Tibial nerve (tissue), 4 donors: ENCODE results near the gene PTGES2. TPM values are rescaled to one million over a fixed set of nuclear protein-coding genes. Genes with fewer than 3 reads are reported as not detected.

Experiments
- DNase-seq, 2 donors: peaks; one replicate each; pipeline ENCODE4 v3.0.0-alpha.2; 2019; ENCODE audit warnings: low spot score in 2 of 2
- H3K27ac ChIP-seq, 4 donors: fragments of 200-600 bp; sonication (generic) in 3 of 4; one replicate each; pipeline ENCODE4 v1.5.1; 2017 to 2019; ENCODE audit warnings: mild to moderate bottlenecking in 1 of 4
- H3K27me3 ChIP-seq, 2 donors: fragments of 200-600 bp; sonication (generic) in 1 of 2; one replicate each; pipeline versions ENCODE4 v1.5.1 to v1.6.0; 2017 to 2019
- H3K36me3 ChIP-seq, 3 donors: fragments of 200-600 bp; sonication (generic); one replicate each; pipeline ENCODE4 v1.5.1; 2018 to 2019
- H3K4me1 ChIP-seq, 4 donors: fragments of 200-600 bp; sonication (generic) in 3 of 4; one replicate each; pipeline ENCODE4 v1.5.1; 2017 to 2019
- H3K4me3 ChIP-seq, 4 donors: fragments of 200-600 bp; sonication (generic) in 3 of 4; one replicate each; pipeline ENCODE4 v1.5.1; 2017 to 2019; ENCODE audit warnings: mild to moderate bottlenecking in 1 of 4, moderate library complexity in 1 of 4
- H3K9me3 ChIP-seq, 4 donors: fragments of 200-600 bp; sonication (generic) in 3 of 4; one replicate each; pipeline ENCODE4 v1.5.1; 2017 to 2019
- EP300 ChIP-seq, 2 donors: sonication (generic); formaldehyde crosslinking; IDR thresholded peaks; one replicate each; pipeline ENCODE4 v1.6.1; 2017; ENCODE audit warnings: antibody characterized with exemption in 2 of 2, mild to moderate bottlenecking in 1 of 2
- POLR2A ChIP-seq, 2 donors: fragments of 450-650 bp; IDR thresholded peaks; one replicate each; pipeline ENCODE4 v1.6.1; 2017; ENCODE audit warnings: antibody characterized with exemption in 2 of 2, mild to moderate bottlenecking in 2 of 2, moderate library complexity in 2 of 2
- WGBS, 2 donors: methylation state at CpG; one replicate each; pipeline ENCODE4 v1.1.5; 2018; 5-methylcytosine and 5-hydroxymethylcytosine counted together
- total RNA-seq, 4 donors: library from RNA; depleted of rRNA; stranded (reverse); fragments of >200 nt; gene quantifications; one replicate each; pipeline ENCODE4 v1.1.0, GENCODE V29; 2016
- TF ChIP-seq, protein P1 (sequence below), 5 experiments: fragments of 200-600 bp in 3 of 5; fragments of 450-650 bp in 2 of 5; sonication (generic) in 3 of 5; IDR thresholded peaks; one replicate each; pipeline ENCODE4 v1.5.1; 2016 to 2019; ENCODE audit warnings: antibody characterized with exemption in 5 of 5, mild to moderate bottlenecking in 3 of 5, moderate library complexity in 2 of 5

PTGES2 gene
- total RNA-seq, result 100 to 1,000 TPM in 1 of 4 donors, 10 to 100 TPM in 3; 68.9 to 180 (median 74.7) TPM

DNA sequence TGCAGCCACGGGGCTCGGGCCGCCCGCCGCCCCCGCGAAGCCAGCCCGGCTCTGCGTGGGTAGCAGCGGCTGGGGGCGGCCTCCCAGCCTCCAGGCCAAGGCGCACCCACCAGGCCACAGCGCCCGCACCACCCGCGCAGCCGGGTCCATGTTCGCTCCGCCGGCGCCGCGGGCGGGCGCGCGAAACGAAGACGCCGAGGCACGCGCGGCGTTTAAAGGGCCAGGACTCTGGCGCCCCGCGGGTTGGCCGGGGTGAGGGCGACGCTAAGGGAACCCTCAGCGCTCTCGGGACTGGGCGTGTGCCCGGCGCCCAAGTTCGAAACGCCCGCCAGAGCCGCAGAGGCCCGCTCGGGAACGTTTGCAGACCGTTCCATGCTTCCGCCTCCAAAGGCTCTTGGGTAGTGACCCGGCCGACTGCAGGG is at the start of gene PTGES2:
Gene PTGES2, minus strand, starts transcription at position 162 of the 422 bp plus-strand sequence. Its CDS starts 12 bp downstream, at position 150.
- Histone ChIP-seq H3K27ac (peak within 1 kb of the TSS; percentile 94 to 96 (median 94)), H3K36me3 (peaks cover 0 to 27% (median 0%) of the 10 kb centered on the region in 3 donors), H3K4me3 (peak within 1 kb of the TSS; percentile 83 to 99 (median 93)), H3K4me1 (peaks cover 0 to 40% (median 25%) of the 10 kb centered on the region in 4 donors), H3K9me3 (no peaks in the 10 kb centered on the region), H3K27me3 (no peaks in the 10 kb centered on the region)
- 0 to 3% methylated on average over 16 to 28 of the region's 56 CpGs for WGBS, 2 donors
- peak; percentile 68 to 72 for DNase-seq
- TF ChIP-seq, protein P1, sequence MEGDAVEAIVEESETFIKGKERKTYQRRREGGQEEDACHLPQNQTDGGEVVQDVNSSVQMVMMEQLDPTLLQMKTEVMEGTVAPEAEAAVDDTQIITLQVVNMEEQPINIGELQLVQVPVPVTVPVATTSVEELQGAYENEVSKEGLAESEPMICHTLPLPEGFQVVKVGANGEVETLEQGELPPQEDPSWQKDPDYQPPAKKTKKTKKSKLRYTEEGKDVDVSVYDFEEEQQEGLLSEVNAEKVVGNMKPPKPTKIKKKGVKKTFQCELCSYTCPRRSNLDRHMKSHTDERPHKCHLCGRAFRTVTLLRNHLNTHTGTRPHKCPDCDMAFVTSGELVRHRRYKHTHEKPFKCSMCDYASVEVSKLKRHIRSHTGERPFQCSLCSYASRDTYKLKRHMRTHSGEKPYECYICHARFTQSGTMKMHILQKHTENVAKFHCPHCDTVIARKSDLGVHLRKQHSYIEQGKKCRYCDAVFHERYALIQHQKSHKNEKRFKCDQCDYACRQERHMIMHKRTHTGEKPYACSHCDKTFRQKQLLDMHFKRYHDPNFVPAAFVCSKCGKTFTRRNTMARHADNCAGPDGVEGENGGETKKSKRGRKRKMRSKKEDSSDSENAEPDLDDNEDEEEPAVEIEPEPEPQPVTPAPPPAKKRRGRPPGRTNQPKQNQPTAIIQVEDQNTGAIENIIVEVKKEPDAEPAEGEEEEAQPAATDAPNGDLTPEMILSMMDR (IDR thresholded peaks at IDR 0.05), result peak in 1 of 5 experiments; percentile 37
- TF ChIP-seq EP300 (IDR thresholded peaks at IDR 0.05) (no peak), POLR2A (IDR thresholded peaks at IDR 0.05) (no peak)

DNA sequence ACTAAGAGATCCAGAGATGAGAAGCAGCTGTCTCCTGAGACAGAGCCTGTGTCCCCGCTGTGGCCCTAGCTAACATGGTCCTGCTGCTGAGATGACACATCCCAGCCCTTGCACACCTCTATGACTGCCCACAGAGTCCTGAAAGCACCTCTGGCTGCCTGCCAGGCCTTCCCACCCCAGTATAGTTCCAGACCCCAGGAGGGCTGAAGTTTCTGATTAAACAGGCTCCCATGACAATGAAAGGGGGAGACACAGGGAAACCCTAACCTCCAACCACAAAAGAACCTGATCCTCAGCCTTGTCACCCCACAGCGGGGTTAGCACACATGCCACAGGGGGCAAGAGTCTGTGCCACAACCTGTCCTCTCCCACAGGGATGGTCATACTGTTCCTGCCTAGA is 48.2 kb upstream of the PTGES2 start:
- no peak overlapping the region for H3K27ac ChIP-seq
- TF ChIP-seq POLR2A (IDR thresholded peaks at IDR 0.05), result no peak
- TF ChIP-seq, protein P1 (IDR thresholded peaks at IDR 0.05), result no peak
- TF ChIP-seq EP300 (IDR thresholded peaks at IDR 0.05), result no peak
- no peaks in the 10 kb centered on the region for H3K4me1 ChIP-seq
- peaks cover 13 to 100% (median 33%) of the 10 kb centered on the region in 3 donors for H3K36me3 ChIP-seq
- no peak for DNase-seq
- H3K27me3 ChIP-seq, result no peaks in the 10 kb centered on the region
- H3K9me3 ChIP-seq, result peaks cover 0 to 7% (median 0%) of the 10 kb centered on the region in 4 donors
- WGBS, 2 donors, result 96 to 100% methylated on average over 2 of the region's 2 CpGs
- H3K4me3 ChIP-seq, result no peak overlapping the region

DNA sequence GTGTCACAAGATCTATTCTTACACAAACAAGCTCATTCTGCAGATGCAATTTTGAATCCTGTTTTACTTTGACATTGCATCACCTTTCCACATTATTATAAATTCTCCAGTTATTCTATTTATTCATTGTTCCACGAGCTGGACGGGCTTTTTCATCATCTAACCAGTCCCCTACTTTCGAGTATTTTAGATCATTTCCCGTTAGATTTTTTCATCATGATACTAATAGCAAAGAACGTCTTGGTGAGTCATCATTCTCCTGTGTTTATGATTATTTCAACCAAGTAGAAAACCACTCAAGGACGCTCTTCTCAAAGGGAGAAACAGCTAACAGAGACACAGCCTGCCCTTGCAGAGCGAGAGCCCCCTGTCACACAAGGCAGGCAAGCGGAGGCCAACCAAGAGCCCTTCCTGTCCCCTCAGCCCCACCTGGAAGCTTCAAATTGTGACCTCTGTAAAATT is 47.6 kb upstream of the PTGES2 start:
- peaks cover 13 to 100% (median 29%) of the 10 kb centered on the region in 3 donors for H3K36me3 ChIP-seq
- H3K27me3 ChIP-seq, result no peaks in the 10 kb centered on the region
- no peak for TF ChIP-seq EP300 (IDR thresholded peaks at IDR 0.05)
- TF ChIP-seq POLR2A (IDR thresholded peaks at IDR 0.05), result no peak
- TF ChIP-seq, protein P1 (IDR thresholded peaks at IDR 0.05), result no peak
- DNase-seq, result no peak
- H3K4me1 ChIP-seq, result no peaks in the 10 kb centered on the region
- peaks cover 0 to 7% (median 0%) of the 10 kb centered on the region in 4 donors for H3K9me3 ChIP-seq
- no peak overlapping the region for H3K27ac ChIP-seq
- no peak overlapping the region for H3K4me3 ChIP-seq
- WGBS, 2 donors, result 71 to 76% methylated on average over 8 of the region's 8 CpGs

DNA sequence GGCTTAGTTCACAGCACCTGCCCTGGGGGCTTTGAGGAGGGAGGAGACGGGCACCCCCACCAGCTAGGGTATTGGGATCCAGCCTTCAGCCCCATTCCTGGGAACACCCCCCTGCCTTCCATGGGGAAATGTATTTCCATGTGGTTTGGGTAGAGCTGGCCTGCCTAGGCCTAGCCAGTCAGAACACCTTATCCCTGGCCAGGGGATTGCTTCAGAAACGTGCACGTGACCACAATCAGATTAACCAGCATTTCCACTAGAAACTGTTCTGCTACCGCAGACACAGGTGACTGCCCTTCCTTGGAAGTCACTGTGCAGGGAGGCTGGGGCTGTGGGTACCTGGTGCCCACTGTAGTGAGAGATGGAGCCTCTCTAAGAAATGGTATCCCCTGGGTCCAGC is 46.5 kb upstream of the PTGES2 start:
- peaks cover 0 to 4% (median 0%) of the 10 kb centered on the region in 4 donors for H3K9me3 ChIP-seq
- H3K4me3 ChIP-seq, result no peak overlapping the region
- H3K36me3 ChIP-seq, result peaks cover 8 to 100% (median 25%) of the 10 kb centered on the region in 3 donors
- 97 to 100% methylated on average over 4 of the region's 4 CpGs for WGBS, 2 donors
- TF ChIP-seq EP300 (IDR thresholded peaks at IDR 0.05) (no peak), POLR2A (IDR thresholded peaks at IDR 0.05) (no peak)
- TF ChIP-seq, protein P1 (IDR thresholded peaks at IDR 0.05), result no peak
- no peaks in the 10 kb centered on the region for H3K4me1 ChIP-seq
- no peak overlapping the region for H3K27ac ChIP-seq
- no peak for DNase-seq
- H3K27me3 ChIP-seq, result no peaks in the 10 kb centered on the region

DNA sequence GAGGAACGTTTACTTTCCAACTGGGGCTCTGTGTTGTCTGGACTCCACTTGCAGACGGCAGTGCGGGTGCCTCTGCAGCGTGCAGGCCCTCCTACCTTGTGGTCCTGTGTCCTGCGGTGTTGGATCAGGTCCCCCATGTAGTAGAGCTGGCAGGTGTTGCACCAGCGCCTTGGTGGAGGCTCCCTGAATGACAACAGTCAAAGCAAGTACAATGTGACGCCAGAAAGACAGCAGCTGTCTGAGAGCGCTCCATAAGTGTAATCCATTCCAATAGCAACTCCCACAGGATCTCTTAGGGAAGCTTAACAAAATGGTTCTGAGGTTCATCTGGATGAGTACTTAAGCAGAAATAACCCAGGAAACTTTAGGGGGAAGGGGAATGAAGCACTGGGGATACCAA is 42.4 kb upstream of the PTGES2 start:
- Histone ChIP-seq H3K36me3 (peaks cover 2 to 100% (median 17%) of the 10 kb centered on the region in 3 donors), H3K9me3 (no peaks in the 10 kb centered on the region), H3K27me3 (no peaks in the 10 kb centered on the region), H3K4me1 (no peaks in the 10 kb centered on the region), H3K4me3 (no peak overlapping the region), H3K27ac (no peak overlapping the region)
- 88 to 90% methylated on average over 6 to 8 of the region's 8 CpGs for WGBS, 2 donors
- DNase-seq, result no peak
- TF ChIP-seq, protein P1 (IDR thresholded peaks at IDR 0.05), result no peak
